GM19397 (cell line): Measurements from ENCODE around the gene KAZN.

Experiments used
- ATAC-seq: cut with Tn5 transposase; IDR thresholded peaks from one replicate; pipeline ENCODE4 v1.9.1; 2021; ENCODE audit warnings: mild to moderate bottlenecking, moderate library complexity; ENCODE audit not compliant: unreplicated experiment

Gene KAZN

DNA sequence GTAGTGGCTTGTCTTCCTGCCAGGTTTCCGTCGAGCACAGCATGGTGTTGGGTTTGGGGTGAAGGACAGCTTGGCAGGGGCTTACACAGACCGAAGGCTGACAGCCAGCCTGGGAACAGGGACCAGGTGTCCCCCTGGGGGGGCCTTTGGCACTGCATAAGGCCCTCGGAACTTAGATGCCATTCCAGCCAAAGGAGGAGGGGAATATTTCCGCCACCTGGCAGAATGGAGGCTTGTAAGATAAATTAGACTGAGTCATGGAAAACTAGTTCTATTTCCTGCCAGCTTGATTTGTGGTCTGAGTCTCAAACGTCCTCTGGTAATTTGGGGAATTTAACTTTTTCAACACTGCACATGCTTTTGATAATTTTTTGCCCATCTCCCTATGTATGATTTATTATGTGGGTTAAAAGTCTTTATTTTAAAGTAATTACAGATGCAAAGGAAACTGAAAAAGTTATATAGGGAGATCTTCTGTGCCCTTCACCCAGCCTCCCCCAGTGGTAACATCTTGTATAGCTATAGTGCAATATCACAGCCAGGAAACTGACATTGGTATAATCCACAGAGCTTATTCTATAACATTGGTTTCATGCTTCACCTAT lies 543.6 kb downstream of the KAZN start:
- ATAC-seq: no peak

- no peak for ATAC-seq
Measured at GRCh38 chr1:15145327-15145726, 546.8 kb downstream of the KAZN start.

GRCh38 chr1:15146142-15146680 lies 547.7 kb downstream of the KAZN start:
- ATAC-seq: no peak

GRCh38 chr1:15146971-15147376 lies 548.5 kb downstream of the KAZN start:
- no peak for ATAC-seq

- ATAC-seq: no peak
Measured at GRCh38 chr1:15148004-15148403, 549.5 kb downstream of the KAZN start.

- no peak for ATAC-seq
Measured at GRCh38 chr1:15148475-15148874, 550.0 kb downstream of the KAZN start.

GRCh38 chr1:15148941-15149340 lies 550.5 kb downstream of the KAZN start:
- ATAC-seq: no peak

GRCh38 chr1:15150376-15150775 lies 551.9 kb downstream of the KAZN start:
- no peak for ATAC-seq

GRCh38 chr1:15151377-15151806 lies 552.9 kb downstream of the KAZN start:
- ATAC-seq: no peak

GRCh38 chr1:15151871-15152270 lies 553.4 kb downstream of the KAZN start:
- ATAC-seq: no peak

- no peak for ATAC-seq
Measured at GRCh38 chr1:15152318-15153183, 554.1 kb downstream of the KAZN start.

GRCh38 chr1:15153184-15153841 lies 554.8 kb downstream of the KAZN start, which contains the start of gene TMEM51:
TMEM51 (plus strand) TSS chr1:15153747; CDS start chr1:15215088, 61,341 bp downstream.
- no peak for ATAC-seq

DNA sequence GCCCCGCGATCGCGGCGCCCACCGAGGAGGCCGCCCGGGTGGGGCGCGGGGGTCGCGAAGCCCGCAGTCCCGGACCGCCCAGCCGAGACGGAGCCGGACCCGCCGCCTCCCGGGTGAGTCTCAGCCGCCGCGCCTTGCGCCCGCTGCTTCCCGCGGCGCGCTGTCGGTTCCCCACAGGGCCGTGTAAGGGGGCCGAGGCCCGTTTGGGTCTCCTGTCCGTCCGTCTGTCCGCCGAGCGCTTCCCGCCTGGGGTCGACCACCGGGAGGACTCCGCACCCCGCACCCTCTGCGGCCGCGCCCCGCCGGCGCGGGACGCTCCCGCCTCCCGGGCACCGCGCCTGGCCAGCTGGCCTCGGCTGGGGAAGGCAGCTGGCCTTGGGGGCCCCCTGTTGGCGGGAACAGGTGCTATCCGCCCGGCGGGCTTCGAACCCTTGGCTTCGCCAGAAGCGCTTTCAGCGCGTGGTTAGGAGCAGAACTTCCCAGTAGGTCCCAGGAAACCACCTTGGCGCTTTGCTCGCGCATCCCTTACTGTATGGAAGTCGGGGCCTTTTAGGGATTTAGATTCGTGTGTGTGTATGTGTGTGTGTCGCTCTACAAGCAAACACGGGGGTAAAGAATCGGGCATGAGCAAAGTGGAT lies 555.5 kb downstream of the KAZN start:
- no peak for ATAC-seq

DNA sequence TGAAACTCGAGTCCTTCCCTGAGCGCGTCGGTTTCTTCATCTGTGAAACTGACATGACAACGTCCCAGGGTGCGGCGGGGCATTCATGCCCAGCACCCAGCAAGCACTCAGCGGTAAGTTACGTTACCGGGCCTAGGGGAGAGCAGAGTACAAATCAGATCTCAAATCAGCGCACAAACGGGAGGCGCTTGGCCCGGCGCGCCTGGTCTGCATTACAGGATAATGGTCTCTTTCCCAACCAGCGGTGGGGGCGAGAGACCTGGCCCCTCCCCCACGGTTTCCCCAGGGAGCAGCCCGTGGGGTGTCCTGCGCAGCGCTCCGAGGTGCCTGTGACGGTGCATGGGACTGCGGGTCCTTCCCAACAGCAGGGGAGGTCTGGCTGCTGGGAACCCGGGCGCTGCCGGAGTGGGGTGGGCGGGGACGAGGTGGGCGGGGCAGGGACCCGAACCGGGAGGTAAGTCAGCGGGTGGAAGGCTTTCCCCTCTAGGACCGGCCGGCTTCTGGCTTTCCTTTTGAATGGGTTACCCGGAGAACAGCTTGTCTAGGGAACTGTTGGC lies 556.1 kb downstream of the KAZN start:
- ATAC-seq: no peak

- ATAC-seq: no peak
Measured at GRCh38 chr1:15155191-15155590, 556.7 kb downstream of the KAZN start.

DNA sequence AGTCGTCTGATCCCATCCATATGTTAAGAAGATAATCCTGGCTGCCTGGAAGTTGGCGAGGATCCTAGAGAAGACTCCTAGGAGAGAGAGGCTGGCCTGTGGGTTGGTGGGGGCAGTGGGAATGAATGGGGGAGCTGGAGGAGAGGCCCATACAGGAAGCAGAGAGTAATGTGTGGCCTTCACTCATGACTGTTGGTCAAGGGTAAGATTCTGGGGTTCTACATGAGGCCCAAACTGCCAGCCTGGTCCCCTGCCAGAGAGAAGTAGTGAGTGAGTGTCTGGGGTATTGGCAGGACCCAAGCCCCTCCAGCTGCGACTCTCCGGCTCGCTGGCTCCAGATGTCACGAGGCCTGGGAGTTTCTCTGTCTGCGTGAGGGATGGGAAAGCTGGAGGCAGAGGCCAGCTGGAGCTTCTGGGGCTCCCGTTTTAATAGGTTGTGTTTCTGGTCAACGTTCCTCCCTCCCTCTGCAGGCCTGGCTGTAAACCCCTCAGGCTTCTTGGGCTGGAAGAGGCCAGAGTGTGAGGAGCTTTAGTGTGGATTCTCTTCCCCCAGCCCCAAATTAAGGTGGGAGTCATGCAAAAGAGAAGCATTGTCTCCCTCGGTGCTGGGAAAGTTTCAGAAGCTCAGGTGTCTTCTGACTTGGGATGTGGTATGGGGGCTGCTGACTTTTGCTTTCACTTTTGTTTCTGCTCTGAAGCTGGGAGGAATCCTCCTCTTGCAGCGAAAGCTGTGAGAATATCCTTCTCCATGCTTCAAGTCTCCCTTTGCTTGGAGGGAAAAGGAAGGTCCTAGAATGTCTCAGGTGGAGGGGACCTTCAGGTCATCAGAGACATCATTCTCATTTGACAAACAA lies 557.6 kb downstream of the KAZN start:
- ATAC-seq: no peak

GRCh38 chr1:15156807-15157380 lies 558.4 kb downstream of the KAZN start:
- ATAC-seq: no peak

GRCh38 chr1:15157524-15158399 lies 559.3 kb downstream of the KAZN start:
- ATAC-seq: no peak
